Activated T-cell treated with anti-CD3 and anti-CD28 coated beads, Interleukin-2, amount 50 U/mL, for 4 hours (primary cell): ENCODE data around the gene DNAH2. TPM values are rescaled to one million over a fixed set of nuclear protein-coding genes. Genes with fewer than 3 reads are reported as not detected.

Experiments
- ATAC-seq, 2 donors: fragments of 200-7000 bp; cut with Tn5 transposase; one replicate each; pipeline ENCODE4 v1.10.0; 2021
- DNase-seq: peaks from one replicate; pipeline ENCODE4 v3.0.0-alpha.2; 2020
- H3K27me3 Mint-ChIP-seq: one replicate; pipeline ENCODE4 v1.8.0; 2021; ENCODE audit warnings: low read depth, mixed read lengths
- H3K36me3 Mint-ChIP-seq: one replicate; pipeline ENCODE4 v1.8.0; 2022; ENCODE audit warnings: mixed read lengths; ENCODE audit not compliant: insufficient read depth
- H3K4me1 Mint-ChIP-seq: one replicate; pipeline ENCODE4 v1.8.0; 2021; ENCODE audit warnings: low read depth, mixed read lengths
- H3K4me3 Mint-ChIP-seq: one replicate; pipeline ENCODE4 v1.8.0; 2021; ENCODE audit warnings: mild to moderate bottlenecking, moderate library complexity, mixed read lengths
- H3K9me3 Mint-ChIP-seq: one replicate; pipeline ENCODE4 v1.8.0; 2021; ENCODE audit warnings: mixed read lengths
- total RNA-seq, 3 donors: library from RNA; stranded (reverse); gene quantifications; one replicate each; pipeline ENCODE4 v1.2.1, GENCODE V29; 2021

The DNAH2 gene
- total RNA-seq, 3 donors from 2014 or later, result not detected

GRCh38 chr17:7688808-7689316 lies 28.7 kb upstream of the DNAH2 start:
- Mint-ChIP-seq H3K9me3 (no peaks in the 10 kb centered on the region), H3K4me3 (peak overlapping the region; percentile 87), H3K4me1 (peaks cover 24% of the 10 kb centered on the region), H3K27me3 (no peaks in the 10 kb centered on the region), H3K36me3 (peaks cover 23% of the 10 kb centered on the region)
- DNase-seq (no peak), ATAC-seq (no peak)

- DNase-seq (no peak), ATAC-seq (no peak)
- Mint-ChIP-seq H3K9me3 (no peaks in the 10 kb centered on the region), H3K4me3 (no peak overlapping the region), H3K4me1 (no peaks in the 10 kb centered on the region), H3K36me3 (peaks cover 31% of the 10 kb centered on the region), H3K27me3 (no peaks in the 10 kb centered on the region)
Measured at GRCh38 chr17:7695586-7695985, 22.0 kb upstream of the DNAH2 start.

GRCh38 chr17:7697828-7698588 lies 19.5 kb upstream of the DNAH2 start:
- H3K36me3 Mint-ChIP-seq, result peaks cover 42% of the 10 kb centered on the region
- no peaks in the 10 kb centered on the region for H3K4me1 Mint-ChIP-seq
- DNase-seq (no peak), ATAC-seq (no peak)
- no peak overlapping the region for H3K4me3 Mint-ChIP-seq
- H3K9me3 Mint-ChIP-seq, result no peaks in the 10 kb centered on the region
- H3K27me3 Mint-ChIP-seq, result peaks cover 6% of the 10 kb centered on the region

- Mint-ChIP-seq H3K27me3 (peaks cover 24% of the 10 kb centered on the region), H3K4me1 (peaks cover 9% of the 10 kb centered on the region), H3K4me3 (no peak overlapping the region), H3K9me3 (no peaks in the 10 kb centered on the region), H3K36me3 (peaks cover 36% of the 10 kb centered on the region)
- ATAC-seq, result no peak
- DNase-seq, result no peak
Measured at GRCh38 chr17:7700510-7700909, 17.0 kb upstream of the DNAH2 start.

- Mint-ChIP-seq H3K4me1 (peaks cover 18% of the 10 kb centered on the region), H3K9me3 (no peaks in the 10 kb centered on the region), H3K4me3 (no peak overlapping the region), H3K27me3 (peaks cover 34% of the 10 kb centered on the region), H3K36me3 (peaks cover 28% of the 10 kb centered on the region)
- ATAC-seq (no peak), DNase-seq (no peak)
Measured at GRCh38 chr17:7701681-7702080, 15.9 kb upstream of the DNAH2 start.

- Mint-ChIP-seq H3K27me3 (peaks cover 44% of the 10 kb centered on the region), H3K36me3 (peaks cover 26% of the 10 kb centered on the region), H3K4me1 (peaks cover 18% of the 10 kb centered on the region), H3K9me3 (no peaks in the 10 kb centered on the region), H3K4me3 (no peak overlapping the region)
- DNase-seq, result no peak
- no peak for ATAC-seq
Measured at GRCh38 chr17:7702776-7703175, 14.8 kb upstream of the DNAH2 start.

- no peak for DNase-seq
- Mint-ChIP-seq H3K4me1 (peaks cover 18% of the 10 kb centered on the region), H3K9me3 (no peaks in the 10 kb centered on the region), H3K36me3 (peaks cover 20% of the 10 kb centered on the region), H3K4me3 (no peak overlapping the region), H3K27me3 (peaks cover 54% of the 10 kb centered on the region)
- peak in 1 of 2 donors; percentile 20 for ATAC-seq
Measured at GRCh38 chr17:7703584-7704479, 13.7 kb upstream of the DNAH2 start.

- peaks cover 18% of the 10 kb centered on the region for H3K4me1 Mint-ChIP-seq
- H3K36me3 Mint-ChIP-seq, result peaks cover 20% of the 10 kb centered on the region
- peak; percentile 14 for DNase-seq
- H3K9me3 Mint-ChIP-seq, result no peaks in the 10 kb centered on the region
- H3K4me3 Mint-ChIP-seq, result peak within 1 kb of the TSS; percentile 69
- peaks cover 59% of the 10 kb centered on the region for H3K27me3 Mint-ChIP-seq
- peak; percentile 47 to 58 for ATAC-seq
Measured at GRCh38 chr17:7704601-7705268, 12.8 kb upstream of the DNAH2 start, which contains the start of gene EFNB3. TSS of gene EFNB3 (plus strand) at chr17:7705202. CDS start at chr17:7705599, 397 bp downstream.

GRCh38 chr17:7705269-7706255 lies 12.0 kb upstream of the DNAH2 start:
- Mint-ChIP-seq H3K36me3 (peaks cover 19% of the 10 kb centered on the region), H3K4me1 (peaks cover 24% of the 10 kb centered on the region), H3K4me3 (peak overlapping the region; percentile 48), H3K9me3 (no peaks in the 10 kb centered on the region), H3K27me3 (peaks cover 66% of the 10 kb centered on the region)
- no peak for DNase-seq
- ATAC-seq, result peak; percentile 28 to 32

- Mint-ChIP-seq H3K27me3 (peaks cover 75% of the 10 kb centered on the region), H3K4me1 (peaks cover 27% of the 10 kb centered on the region), H3K36me3 (peaks cover 12% of the 10 kb centered on the region), H3K4me3 (no peak overlapping the region), H3K9me3 (no peaks in the 10 kb centered on the region)
- DNase-seq, result no peak
- ATAC-seq, result no peak
Measured at GRCh38 chr17:7706631-7707354, 10.8 kb upstream of the DNAH2 start.

GRCh38 chr17:7707446-7707845 lies 10.1 kb upstream of the DNAH2 start:
- ATAC-seq (no peak), DNase-seq (no peak)
- Mint-ChIP-seq H3K36me3 (peaks cover 7% of the 10 kb centered on the region), H3K4me1 (peaks cover 27% of the 10 kb centered on the region), H3K9me3 (no peaks in the 10 kb centered on the region), H3K4me3 (no peak overlapping the region), H3K27me3 (peaks cover 76% of the 10 kb centered on the region)

- no peak overlapping the region for H3K4me3 Mint-ChIP-seq
- peaks cover 2% of the 10 kb centered on the region for H3K36me3 Mint-ChIP-seq
- DNase-seq (no peak), ATAC-seq (no peak)
- H3K9me3 Mint-ChIP-seq, result no peaks in the 10 kb centered on the region
- H3K27me3 Mint-ChIP-seq, result peaks cover 77% of the 10 kb centered on the region
- H3K4me1 Mint-ChIP-seq, result peaks cover 27% of the 10 kb centered on the region
Measured at GRCh38 chr17:7707858-7708750, 9.4 kb upstream of the DNAH2 start.
